Measurements from ENCODE around the gene MAB21L4. TPM values are rescaled to one million over a fixed set of nuclear protein-coding genes. Genes with fewer than 3 reads are reported as not detected.

Gene MAB21L4
- total RNA-seq, 2 experiments from 2014 or later = not detected

DNA sequence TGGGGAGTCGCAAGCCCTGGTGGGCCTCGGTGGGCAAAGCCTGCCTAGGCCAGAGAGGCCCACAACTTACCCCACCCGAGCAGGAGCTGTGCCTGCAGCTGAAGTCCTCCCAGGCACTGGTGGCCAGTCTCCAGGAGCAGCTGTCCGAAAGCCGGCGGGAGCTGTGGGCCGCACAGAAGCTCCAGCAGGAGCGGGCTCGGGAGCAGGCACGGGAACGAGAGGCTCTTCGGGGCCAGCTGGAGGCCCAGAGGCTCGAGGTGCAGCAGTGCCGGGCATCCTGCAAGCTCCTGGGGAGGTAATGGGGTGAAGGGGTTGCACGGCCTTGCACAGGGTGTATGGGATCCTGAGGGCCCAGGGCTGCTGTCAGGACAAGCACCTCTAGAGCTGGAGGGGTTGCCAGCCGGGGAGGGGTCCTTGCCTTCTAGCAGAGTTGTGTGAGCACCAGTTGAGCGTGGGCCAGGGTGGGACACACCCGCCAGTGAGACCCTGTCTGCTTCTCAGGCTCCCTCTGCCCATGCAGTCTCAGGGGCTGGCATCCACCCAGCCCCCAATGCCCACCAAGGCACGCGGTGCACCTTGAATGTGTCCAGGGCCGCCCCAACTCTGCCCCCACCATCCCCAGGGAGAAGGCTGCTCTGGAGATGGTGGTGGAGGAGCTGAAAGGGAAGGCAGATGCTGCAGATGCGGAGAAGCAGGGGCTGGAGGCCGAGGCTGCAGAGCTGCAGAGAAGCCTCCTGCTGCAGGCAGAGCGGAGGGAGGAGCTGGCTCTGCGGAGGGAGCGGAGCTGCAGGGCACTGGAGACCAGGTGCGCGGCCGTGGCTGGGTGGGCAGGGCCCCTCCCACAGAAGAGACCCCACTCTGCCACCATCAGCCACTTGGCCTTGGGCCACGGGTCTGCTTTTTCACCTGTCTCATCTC lies 37.4 kb upstream of the MAB21L4 start:
- no TSS peak for BruUV-seq (replicated peaks)
- DNase-seq (ENCODE audit: low spot score) = no peak
- Histone ChIP-seq H2AFZ (ENCODE audit: low read length) (no peak overlapping the region), H3K9me3 (ENCODE audit: low read length) (no peaks in the 10 kb centered on the region), H3K4me3 (ENCODE audit: low read depth, low read length, poor library complexity, severe bottlenecking) (no peak overlapping the region), H3K36me3 (ENCODE audit: insufficient read depth, low read length) (no peaks in the 10 kb centered on the region), H3K4me1 (ENCODE audit: insufficient read depth, low read length, poor library complexity, severe bottlenecking) (no peaks in the 10 kb centered on the region), H3K9me2 (ENCODE audit: insufficient read depth, low read length) (no peaks in the 10 kb centered on the region), H4K20me1 (ENCODE audit: insufficient read depth, low read length) (no peaks in the 10 kb centered on the region), H3K27ac (ENCODE audit: low read depth, low read length, poor library complexity, severe bottlenecking) (no peak overlapping the region), H3K79me2 (ENCODE audit: insufficient read depth, low read depth, low read length) (no peaks in the 10 kb centered on the region), H3K4me2 (ENCODE audit: low read length) (no peak overlapping the region)
- POLR2A ChIA-PET = no interaction called here
- intact Hi-C loops (cut with micrococcal nuclease; ENCODE audit: unreplicated experiment) = no loop called here
- CTCF ChIA-PET (ENCODE audit: unreplicated experiment) = no interaction called here
- TF ChIP-seq, protein P1, sequence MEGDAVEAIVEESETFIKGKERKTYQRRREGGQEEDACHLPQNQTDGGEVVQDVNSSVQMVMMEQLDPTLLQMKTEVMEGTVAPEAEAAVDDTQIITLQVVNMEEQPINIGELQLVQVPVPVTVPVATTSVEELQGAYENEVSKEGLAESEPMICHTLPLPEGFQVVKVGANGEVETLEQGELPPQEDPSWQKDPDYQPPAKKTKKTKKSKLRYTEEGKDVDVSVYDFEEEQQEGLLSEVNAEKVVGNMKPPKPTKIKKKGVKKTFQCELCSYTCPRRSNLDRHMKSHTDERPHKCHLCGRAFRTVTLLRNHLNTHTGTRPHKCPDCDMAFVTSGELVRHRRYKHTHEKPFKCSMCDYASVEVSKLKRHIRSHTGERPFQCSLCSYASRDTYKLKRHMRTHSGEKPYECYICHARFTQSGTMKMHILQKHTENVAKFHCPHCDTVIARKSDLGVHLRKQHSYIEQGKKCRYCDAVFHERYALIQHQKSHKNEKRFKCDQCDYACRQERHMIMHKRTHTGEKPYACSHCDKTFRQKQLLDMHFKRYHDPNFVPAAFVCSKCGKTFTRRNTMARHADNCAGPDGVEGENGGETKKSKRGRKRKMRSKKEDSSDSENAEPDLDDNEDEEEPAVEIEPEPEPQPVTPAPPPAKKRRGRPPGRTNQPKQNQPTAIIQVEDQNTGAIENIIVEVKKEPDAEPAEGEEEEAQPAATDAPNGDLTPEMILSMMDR (conservative IDR thresholded peaks at IDR 0.05; ENCODE audit: low read length) = no peak
- TF ChIP-seq EZH2phosphoT487 (IDR thresholded peaks at IDR 0.05; ENCODE audit: borderline replicate concordance, low read depth, low read length) = no peak

DNA sequence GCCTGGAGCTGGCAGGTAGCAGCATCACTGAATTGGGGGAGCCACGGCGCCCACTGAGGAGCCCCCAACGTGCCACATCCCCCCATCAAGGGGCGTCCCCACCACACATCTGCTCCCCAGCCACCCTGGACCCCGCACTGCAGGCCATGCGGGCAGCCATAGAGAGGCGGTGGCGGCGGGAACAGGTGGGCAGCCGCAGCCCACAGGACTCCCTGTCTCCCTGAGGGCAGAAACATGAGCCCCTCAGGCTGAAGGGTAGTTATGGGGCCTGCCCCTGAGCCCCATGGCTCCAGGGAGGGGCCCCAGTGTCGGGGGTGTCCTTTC lies 36.7 kb upstream of the MAB21L4 start:
- Histone ChIP-seq H3K4me1 (ENCODE audit: insufficient read depth, low read length, poor library complexity, severe bottlenecking) (no peaks in the 10 kb centered on the region), H3K9me2 (ENCODE audit: insufficient read depth, low read length) (no peaks in the 10 kb centered on the region), H2AFZ (ENCODE audit: low read length) (no peak overlapping the region), H3K79me2 (ENCODE audit: insufficient read depth, low read depth, low read length) (no peaks in the 10 kb centered on the region), H3K9me3 (ENCODE audit: low read length) (no peaks in the 10 kb centered on the region), H3K4me2 (ENCODE audit: low read length) (no peak overlapping the region), H3K4me3 (ENCODE audit: low read depth, low read length, poor library complexity, severe bottlenecking) (no peak overlapping the region), H4K20me1 (ENCODE audit: insufficient read depth, low read length) (no peaks in the 10 kb centered on the region), H3K27ac (ENCODE audit: low read depth, low read length, poor library complexity, severe bottlenecking) (no peak overlapping the region), H3K36me3 (ENCODE audit: insufficient read depth, low read length) (no peaks in the 10 kb centered on the region)
- no TSS peak for BruUV-seq (replicated peaks)
- intact Hi-C loops (cut with micrococcal nuclease; ENCODE audit: unreplicated experiment) = no loop called here
- ChIA-PET CTCF (ENCODE audit: unreplicated experiment) (no interaction called here), POLR2A (no interaction called here)
- no peak for DNase-seq (ENCODE audit: low spot score)
- TF ChIP-seq, protein P1 (conservative IDR thresholded peaks at IDR 0.05; ENCODE audit: low read length) = no peak
- TF ChIP-seq EZH2phosphoT487 (IDR thresholded peaks at IDR 0.05; ENCODE audit: borderline replicate concordance, low read depth, low read length) = no peak

DNA sequence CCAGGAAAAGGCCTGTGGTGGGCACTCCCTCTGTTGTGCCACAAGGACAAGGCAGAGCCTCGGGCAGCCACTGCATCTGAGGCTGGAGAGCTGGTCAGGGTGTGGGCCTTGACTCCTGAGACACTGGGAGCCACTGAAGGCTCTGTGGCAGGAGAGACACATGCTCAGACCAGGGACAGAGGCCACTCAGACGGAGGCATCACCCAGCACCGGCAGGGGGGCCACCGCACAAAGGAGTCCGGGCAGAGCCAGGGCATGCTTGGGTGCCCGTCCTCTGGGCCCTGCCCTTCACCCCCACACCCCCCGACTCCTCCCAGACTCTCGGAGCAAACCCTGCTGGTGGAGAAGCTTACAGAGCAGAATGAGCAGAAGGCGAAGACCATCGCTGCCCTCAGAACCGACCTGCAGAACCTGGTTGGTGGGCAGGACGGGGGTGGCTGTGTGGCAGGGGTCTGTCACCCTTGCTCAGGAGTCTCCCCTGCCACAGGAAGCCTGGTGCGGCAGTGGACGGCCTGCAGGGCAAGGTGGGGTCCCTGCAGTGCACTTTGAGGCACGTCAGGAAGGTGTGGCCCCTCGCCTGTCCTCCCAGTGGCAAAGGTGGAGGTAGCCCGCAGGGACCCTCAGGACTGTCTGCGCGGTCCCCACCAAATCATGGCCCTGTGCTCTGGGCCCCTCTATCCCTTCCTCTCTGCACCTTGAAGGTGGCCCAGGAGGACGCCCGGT lies 36.2 kb upstream of the MAB21L4 start:
- no TSS peak for BruUV-seq (replicated peaks)
- Histone ChIP-seq H3K36me3 (ENCODE audit: insufficient read depth, low read length) (no peaks in the 10 kb centered on the region), H3K4me1 (ENCODE audit: insufficient read depth, low read length, poor library complexity, severe bottlenecking) (no peaks in the 10 kb centered on the region), H3K79me2 (ENCODE audit: insufficient read depth, low read depth, low read length) (no peaks in the 10 kb centered on the region), H2AFZ (ENCODE audit: low read length) (no peak overlapping the region), H4K20me1 (ENCODE audit: insufficient read depth, low read length) (no peaks in the 10 kb centered on the region), H3K9me3 (ENCODE audit: low read length) (no peaks in the 10 kb centered on the region), H3K27ac (ENCODE audit: low read depth, low read length, poor library complexity, severe bottlenecking) (no peak overlapping the region), H3K4me3 (ENCODE audit: low read depth, low read length, poor library complexity, severe bottlenecking) (no peak overlapping the region), H3K9me2 (ENCODE audit: insufficient read depth, low read length) (no peaks in the 10 kb centered on the region), H3K4me2 (ENCODE audit: low read length) (no peak overlapping the region)
- intact Hi-C loops (cut with micrococcal nuclease; ENCODE audit: unreplicated experiment) = no loop called here
- ChIA-PET CTCF (ENCODE audit: unreplicated experiment) (no interaction called here), POLR2A (no interaction called here)
- DNase-seq (ENCODE audit: low spot score) = no peak
- TF ChIP-seq EZH2phosphoT487 (IDR thresholded peaks at IDR 0.05; ENCODE audit: borderline replicate concordance, low read depth, low read length) = no peak
- TF ChIP-seq, protein P1 (conservative IDR thresholded peaks at IDR 0.05; ENCODE audit: low read length) = no peak

Data from OCI-LY7 (cell line).